HG02870 (cell line): ENCODE data around the gene SBNO1.
"Not testable (repeated sequence)": the region's sequence is repeated elsewhere in the genome, so short reads cannot be mapped to it uniquely, and the experiment has no call there.

ENCODE experiments used
- ATAC-seq: cut with Tn5 transposase; IDR thresholded peaks from one replicate; pipeline ENCODE4 v1.9.1; 2021; ENCODE audit warnings: mild to moderate bottlenecking, moderate library complexity; ENCODE audit not compliant: unreplicated experiment

SBNO1 gene

DNA sequence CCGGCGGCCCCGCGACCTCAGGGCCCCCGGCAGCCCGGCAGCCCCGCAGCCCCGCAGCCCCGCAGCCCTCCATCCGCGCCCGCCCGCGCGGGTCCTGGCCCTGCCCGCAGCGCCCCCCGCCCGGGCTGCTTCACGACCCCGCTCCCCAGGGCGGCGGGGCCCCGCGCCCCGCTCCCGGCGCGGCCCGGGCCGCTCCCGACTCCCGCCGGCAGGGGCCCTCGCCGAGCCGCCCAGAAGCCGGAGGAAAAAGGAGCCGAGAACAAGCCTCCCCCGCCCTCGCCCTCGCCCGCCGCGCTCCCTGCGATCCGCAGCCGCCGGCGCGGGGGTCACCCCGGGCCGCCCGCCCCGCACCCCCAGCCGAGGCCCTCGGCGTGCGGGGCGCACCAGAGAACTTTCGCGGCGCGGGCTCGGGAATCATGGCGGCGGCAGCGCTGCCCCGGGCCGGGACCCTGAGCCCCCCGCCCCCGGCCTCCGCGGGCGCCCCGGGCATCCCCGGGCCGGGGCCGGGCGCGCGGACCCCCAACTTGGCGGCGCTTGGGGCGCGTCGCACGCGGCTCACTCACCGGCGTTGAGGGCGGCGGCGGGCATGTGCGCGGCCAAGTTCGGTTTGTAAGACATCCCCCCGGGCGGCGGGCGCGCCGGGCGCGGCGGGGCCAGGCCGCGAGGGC, 93.5 kb downstream of the SBNO1 start:
- peak; percentile 65 for ATAC-seq

DNA sequence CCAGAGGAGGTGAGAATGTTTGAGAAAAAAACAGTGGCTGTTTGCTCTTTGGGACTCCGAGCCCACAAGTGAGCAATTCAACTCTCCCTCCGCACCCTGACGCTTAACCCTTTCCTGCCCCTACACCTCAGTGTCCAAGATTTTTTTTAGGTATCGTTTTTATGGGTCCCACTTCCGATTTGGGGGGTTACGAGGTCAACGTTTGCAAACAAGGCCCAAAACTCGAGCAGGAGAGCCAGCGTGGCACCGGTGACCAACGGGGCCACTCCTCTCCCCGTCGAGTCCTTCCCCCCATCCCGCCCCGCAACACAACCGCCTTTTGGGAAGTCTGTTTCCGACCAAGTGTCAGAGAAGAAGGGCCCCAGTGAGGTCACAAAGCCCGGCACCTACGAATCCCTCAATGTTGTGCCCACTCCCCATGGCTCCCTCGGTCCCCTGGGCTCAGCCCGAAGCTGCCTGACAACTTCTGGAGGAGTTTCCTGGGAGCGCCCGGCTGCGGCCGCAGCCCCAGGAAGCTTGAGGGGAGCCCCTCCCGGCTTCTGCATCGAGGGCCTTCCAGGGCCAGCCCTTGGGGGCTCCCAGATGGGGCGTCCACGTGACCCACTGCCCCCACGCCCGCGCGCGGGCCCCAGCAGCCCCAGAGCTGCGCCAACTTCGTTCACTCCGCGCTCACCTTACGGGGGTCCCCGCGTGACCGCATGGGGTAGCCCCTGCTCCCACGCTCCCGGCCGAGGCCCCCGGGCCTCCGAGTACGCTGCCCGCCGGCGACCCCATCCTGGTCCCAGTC, 94.2 kb downstream of the SBNO1 start:
- no peak for ATAC-seq

DNA sequence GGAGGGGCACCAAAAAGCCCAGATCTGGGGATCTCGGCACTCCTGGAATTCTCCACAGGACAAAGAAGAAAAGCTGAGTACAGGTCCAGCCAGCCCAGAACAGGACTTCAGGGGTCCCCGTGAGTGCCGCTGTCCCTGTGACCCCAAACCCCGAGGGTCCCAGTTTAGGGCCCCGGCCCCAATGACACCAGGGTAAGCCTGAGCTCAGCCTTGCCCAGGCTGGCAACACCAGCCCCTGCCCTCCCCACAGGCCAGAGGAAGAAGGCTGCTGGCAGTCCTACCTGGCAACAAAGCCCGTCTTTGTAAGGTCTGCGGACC, 94.8 kb downstream of the SBNO1 start:
- no peak for ATAC-seq

DNA sequence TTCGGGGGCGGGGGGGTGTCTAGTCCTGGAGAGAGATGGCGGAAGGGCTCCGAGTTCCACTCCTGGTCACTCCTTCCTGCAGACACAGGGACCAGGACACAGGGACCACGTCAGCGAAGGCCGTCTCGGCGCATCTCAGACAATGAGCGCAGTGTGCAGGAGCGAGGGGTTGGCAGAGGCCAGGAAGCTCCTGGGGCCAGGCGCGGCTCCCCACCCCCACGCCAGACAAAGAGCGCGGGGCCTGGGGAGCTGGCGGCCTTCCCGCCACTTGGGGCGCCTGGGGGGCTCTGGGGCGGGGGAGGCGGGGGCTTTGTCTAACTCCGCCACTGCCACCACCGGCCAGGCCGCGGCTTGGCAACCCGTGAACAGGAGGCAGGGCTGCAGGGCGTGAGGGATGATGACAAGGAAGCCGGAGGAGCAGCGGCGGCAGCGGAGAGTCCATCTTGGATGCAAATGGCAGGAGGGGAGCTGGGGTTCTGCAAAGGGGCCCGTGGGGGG, 95.2 kb downstream of the SBNO1 start:
- no peak for ATAC-seq

DNA sequence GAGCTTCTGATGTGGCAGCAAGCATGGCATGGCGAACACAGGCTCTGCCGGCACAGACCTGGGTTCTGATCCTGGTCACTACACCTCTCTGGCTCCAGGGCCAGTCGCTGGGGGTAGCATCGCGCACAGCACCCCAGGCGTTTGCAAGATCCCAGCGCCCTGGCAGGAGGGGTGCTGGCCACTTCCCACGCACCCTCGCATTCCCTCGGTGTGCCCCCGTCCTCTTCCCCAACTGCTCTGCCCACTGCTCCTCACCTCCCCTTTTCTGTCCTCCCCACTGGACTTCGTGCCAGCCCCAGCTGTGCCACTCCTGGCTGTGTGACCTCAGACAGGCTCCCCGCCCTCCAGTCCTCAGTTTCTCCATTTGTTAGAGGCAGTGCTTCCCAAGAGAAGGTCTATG, 95.8 kb downstream of the SBNO1 start:
- no peak for ATAC-seq

DNA sequence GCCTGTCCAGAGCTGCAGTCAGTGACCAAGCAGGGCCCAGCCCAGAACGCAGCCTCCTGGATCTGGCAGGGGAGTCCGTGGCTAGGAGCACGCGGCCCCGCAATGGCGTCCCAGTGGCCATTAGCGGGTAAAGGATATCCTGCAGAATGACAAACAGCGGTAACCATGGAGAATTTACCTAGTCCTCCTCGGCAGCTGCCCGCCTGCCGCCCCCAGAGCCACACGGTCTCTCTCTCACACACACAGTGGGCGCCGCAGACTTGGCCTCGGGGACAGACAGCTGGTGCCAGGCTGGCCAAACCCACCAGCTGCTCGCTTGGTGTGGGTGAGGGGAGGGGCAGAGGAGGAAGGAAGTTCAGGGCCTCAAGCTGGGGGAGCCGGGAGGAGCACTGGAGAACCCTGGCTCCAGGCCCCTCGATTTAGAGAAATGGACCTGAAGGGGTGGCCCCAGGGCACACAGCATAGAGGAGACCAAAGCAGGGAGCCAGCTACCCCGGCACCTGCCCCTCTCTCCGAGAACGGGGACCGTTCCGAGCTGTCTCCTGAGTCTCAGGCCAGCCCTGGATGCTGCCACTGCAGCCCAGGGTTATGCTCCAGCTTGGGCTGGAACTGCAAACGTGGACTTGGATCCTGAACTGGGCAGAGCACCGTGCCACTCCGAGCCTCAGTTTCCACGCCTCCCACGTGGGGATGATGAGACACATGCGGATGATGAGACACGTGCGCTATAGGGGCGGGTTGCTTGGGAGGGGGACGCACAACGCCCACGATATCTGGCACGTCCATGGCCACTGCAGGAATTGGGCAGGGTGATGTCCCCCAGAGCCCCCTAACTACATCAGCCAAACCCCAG, 96.4 kb downstream of the SBNO1 start:
- no peak for ATAC-seq

DNA sequence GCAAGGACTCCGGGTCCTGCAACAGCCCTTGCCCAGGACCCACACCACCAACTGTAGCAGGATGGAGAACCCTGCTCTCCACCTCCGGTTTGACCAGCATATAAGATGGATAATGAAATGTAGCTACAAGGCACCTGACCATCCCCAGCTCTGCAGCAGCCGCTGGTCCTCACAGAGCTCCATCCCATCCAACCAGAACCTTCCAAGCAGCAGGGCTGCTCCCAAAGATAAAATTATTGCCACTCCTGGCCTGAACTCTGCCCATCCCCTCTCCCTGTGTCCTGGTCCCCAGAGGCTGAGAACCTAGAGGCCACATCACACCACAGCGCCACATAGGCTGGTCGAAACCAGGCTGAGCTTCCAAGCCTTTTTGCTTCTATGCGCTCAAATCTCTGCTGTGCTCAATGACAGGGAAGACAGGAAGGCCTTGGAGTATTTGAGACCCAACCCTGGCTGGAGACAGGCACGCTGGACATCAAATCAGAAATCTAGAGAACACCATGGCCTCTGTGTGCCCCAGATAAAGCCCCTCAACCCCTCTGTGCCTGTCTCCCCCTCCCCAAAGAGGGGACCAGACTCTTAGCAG, 97.2 kb downstream of the SBNO1 start:
- no peak for ATAC-seq

DNA sequence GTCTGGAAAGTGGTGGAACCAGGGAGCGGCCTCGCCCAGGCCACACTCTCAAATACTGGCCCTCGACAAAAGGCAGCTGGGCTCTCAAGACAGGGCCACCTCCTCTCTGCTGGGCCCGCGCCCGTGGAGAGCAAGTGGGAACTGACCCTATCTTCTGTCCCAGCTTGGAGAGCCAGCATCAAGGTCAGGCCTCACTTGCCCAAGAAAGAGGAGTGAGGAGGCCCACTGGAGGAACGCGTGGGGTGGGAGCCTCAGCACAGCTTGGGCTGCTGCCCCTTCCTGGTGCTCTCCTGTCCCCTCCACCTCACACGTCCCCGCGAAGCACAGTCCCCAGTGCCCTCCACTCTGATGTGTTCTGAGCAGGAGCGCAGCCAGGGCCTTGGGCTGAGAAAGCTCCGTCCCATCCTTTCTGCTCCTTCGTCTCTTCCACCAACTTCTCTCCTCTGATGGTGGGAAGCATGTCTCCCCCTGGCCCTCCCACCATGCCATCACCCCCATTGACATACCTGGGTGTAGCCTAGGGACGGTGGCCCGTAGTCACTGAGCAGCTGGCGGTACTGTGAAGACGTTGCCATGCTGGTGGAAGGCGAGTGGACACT, 97.9 kb downstream of the SBNO1 start:
- no peak for ATAC-seq

DNA sequence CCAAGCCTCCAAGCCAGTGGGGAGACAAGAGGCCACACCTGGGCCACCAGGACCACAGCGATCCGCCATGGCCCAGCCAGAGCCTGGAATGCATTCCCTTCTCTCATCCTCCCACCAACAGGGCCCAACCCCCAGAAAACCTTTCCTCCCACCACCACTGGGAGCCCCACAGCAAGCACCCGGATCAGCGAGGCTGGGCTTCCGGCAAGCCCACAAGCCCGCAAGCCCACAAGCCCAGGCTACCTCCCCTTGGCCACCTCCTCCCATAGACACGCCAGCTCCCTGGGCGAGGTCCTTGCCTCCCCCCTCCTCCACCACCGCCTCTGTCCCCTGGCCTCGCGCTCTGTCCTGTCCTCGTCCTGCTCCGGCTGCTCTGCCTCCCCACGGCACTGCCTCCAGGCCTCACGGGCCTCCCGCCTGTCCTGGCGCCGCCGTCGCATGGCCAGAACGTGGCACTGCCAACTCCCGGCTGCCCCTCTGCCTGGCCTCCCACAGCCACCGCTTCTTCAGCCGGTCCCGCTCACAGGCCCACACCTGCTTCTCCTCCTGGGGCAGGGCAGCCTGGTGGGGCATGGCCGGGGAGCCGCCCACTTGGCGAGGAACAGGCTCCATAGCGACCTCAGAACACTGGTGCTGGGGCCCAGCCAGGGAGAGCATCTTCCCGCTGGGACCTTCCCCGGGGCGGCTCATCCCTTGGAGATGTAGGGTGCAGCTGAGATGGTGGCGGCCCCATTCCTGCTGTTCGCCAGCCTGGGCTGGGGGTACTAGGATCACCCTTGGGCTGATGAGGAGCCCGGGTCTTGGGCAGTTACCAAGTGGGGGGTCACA, 98.6 kb downstream of the SBNO1 start:
- no peak for ATAC-seq

DNA sequence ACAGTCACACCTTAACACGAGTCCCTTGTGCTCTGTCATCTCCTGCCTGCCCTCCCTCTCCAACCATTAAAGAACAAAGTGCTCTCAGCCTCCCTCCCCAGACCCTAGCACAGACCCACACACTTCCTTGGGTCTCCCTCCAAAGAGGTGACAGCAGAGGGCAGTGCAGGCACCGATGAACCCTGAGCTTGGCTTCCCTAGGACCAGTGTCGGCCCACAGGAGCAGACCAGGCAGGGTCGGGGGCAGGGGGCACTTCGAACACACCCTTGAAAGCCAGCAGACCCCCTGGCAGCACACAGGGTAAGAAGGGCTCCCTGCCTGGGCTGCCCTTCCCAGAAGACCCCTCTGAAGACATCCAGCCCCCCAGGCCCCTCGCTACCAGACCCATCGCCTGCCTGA, 100.0 kb downstream of the SBNO1 start:
- no peak for ATAC-seq

DNA sequence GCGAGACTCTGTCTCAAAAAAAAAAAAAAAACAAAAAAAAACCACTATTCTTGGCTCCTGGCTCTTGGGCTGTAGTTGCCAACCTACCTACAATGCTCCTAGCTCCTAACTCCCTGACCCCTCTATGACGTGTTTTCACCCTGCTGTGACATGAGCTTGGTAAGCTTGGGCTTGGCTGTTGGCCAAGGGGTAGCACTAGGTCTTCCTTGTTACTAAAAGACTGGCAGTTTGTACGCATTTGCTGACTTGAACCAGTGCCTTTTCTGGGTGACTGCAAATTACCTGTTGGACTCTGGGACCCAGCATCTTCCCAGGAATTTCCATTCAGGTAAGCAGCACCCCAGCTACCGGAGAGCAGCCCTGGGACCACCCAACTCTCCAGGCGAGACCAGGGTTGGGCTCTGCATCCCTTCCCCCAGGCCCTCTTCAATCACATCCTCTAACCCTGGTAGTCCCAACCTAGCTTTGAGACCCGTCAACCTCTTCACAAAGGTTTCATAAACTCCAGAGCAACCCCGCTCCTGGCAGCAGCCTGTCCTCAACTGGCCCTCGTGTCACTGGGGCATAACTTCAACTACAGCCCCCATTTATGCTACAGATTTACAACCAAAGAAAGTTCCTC, 101.3 kb downstream of the SBNO1 start:
- no peak for ATAC-seq

DNA sequence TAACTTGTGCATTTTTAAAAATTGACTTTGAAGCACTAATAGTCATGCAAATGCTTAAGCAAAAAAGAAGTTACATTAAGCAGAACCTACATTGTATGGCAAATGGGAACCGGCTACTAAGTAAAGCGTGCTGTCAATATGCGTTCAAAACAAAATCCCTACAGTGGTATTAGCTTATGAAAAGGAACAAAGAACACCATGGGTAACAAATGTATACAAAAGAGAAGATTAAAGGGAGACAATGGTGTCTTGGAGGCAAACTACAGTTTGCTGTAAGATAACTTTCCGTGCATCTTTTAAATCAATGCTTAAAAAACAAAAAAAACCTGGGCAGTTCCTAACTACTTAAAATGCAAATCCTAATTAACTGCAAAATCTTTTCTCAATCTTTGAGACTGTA, 103.5 kb downstream of the SBNO1 start:
- ATAC-seq = no peak

DNA sequence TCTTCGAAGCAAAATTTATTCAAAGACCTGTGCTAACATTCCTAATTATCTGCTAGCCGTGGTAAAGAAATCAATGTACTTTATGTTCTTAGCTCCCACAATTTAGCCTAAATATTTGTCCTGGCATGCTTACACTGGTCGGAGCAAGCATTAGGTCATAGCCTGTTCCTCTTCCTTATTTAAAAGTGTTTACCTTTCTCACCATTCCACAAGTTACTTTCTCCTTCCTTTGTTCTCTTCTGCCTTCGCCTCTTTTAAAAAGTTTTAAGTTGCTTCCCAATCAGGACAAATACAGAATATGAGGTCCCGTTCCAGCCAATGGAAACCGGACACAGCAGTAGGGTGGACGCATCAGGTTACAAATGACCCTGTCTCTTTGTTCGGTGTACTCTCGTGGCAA, 104.6 kb downstream of the SBNO1 start:
- ATAC-seq = no peak

DNA sequence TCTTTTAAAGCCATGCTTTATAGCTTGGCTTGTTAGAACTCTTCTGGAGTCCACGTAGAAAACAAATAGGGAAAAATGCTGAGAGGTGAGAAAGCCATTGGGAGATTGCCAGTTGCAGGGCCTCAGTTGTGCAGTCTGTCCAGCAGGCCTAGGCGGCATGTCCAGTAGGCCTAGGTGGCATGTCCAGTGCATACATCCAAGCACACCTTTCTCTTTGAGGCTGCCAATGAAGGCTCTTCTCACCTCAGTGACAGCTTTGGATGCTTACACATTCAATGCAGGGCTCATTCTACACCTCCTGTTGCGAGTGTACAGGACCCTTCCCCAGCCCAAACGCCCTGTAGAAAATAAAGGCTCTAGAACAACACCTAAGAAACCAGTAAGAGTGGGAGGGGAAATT, 106.1 kb downstream of the SBNO1 start:
- no peak for ATAC-seq

DNA sequence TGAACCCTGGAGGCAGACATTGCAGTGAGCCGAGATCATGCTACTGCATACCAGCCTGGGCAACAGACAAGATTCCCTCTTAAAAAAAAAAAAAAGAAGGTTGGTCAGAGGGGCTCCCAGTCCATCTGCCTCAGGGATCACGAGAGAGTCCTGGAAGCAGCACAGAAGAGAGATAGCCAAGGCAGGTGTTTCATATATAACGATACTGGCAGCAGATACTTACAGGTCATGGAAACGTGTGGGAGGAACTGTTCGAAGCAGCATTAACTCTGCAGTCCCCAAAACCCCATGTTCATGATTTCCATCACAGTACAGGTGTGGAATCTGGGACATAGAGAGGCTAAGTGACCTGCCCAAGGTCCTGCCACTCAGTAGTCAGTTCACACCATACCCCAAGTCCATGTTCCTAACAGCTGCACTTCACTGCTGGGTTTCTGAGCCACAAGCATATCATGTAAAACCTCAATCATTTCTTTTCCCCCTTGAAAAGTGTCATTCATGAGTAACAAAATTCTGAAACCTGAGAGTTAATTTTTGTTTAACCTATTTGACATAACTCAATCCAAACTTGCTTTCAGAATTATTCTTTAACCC, 109.7 kb downstream of the SBNO1 start:
- no peak for ATAC-seq

DNA sequence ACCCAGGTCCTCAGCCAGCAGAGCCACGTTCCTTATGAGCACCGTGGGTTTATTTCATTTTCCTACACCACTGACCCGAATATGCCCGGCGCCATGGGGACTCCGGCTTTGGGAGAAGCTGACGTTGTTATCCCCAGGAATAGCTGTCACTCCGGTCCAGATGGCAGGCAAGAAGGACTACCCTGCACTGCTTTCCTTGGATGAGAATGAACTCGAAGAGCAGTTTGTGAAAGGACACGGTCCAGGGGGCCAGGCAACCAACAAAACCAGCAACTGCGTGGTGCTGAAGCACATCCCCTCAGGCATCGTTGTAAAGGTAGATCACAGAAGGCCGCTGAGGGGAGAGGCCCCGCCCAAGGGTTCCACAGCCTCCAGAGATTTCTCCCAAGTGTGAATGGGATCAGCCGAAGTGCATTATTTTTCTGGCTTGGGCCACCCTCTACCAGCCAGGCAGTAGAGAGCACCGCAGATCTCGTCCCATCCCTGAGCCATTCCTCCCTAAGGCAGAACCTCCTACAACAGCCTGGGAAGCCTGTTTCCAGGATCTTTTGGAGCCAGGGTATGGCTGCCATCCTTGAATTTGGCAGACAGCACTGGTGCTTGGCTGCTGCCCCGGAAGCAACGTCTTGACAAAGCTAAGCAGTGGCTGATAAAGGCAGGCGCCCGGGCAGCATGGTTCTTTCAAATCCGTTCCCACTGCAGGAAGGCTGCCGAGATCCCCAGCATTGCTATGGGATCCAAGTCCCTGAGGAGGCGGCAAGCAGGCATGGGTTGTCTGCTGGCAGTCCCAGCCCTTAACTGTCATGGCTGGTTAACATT, 110.8 kb downstream of the SBNO1 start:
- ATAC-seq = no peak

DNA sequence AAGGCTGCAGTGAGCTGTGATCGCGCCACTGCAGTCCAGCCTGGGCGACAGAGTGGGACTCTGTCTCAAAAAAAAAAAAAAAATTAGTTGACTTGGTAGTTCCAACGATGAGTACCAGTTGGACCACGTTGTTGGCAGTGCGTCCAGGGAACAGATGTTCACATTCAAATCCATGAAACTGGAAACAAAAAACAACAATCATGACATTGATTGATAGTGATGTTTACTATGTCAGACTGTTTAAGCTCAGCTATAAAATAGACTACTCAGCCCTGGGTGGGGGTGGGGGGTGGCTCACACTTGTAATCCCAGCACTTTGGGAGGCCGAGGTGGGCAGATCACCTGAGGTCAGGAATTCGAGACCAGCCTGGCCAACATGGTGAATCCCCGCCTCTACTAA, 112.3 kb downstream of the SBNO1 start:
- not testable (repeated sequence) for ATAC-seq

DNA sequence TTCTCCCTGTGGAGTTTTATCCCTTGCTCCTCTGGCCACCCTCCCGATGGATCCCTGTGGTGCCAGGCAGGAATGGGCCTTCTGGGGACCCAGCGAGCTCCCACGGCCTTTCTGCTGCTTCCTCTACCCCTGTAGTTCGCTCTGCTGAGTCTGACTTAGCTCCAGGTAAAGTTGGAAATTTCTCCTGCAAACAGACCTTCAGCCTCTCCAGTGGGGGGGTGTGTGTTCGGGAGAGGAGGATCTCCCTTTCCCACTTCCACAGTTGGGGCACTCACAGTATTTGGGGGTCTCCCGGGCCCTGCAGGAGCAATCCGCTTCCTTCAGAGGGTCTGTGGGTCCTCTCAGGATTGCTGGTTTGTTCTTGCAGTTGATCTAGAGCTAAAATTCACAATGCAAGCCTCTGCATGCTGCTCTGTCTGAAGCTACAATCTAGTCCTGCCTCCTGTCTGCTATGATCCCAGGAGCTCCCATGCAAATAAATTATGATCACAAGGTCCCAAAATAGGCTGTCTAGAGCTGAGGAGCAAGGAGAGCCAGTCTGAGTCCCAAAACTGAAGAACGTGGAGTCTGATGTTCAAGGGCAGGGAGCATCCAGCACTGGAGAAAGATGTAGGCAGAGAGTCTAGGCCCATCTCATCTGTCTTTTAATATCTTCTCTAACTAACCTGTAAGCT, 113.1 kb downstream of the SBNO1 start:
- no peak for ATAC-seq
